ENCODE data around the gene CD8B2. TPM values are rescaled to one million over a fixed set of nuclear protein-coding genes. Genes with fewer than 3 reads are reported as not detected.
"Not testable (repeated sequence)": the region's sequence is repeated elsewhere in the genome, so short reads cannot be mapped to it uniquely, and the experiment has no call there.

Gene CD8B2
- total and polyA plus RNA-seq, 2 of the 13 experiments (the other 11 are each of a cell fraction or from before 2014, with no cell fraction given) = not detected

DNA sequence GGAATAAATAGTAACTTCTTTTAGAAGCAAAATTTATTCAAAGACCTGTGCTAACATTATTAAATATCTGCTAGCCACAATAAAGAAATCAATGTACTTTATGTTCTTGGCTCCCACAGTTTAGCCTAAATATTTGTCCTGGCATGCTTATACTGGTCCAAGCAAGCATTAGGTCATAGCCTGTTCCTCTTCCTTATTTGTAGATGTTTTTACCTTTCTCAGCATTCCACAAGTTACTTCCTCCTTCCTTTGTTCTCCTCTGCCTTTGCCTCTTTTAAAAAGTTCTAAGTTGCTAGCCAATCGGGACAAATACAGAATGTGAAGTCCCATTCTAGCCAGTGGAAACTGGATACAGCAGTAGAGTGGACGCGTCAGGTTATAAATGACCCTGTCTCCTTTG is 72.6 kb downstream of the CD8B2 start:
- H3K36me3 ChIP-seq (replicated peaks in 1 of 2; ENCODE audit: control insufficient read depth in 1 of 2, insufficient read depth in 2 of 2, low read length in 2 of 2); H3K27me3 ChIP-seq (ENCODE audit: control insufficient read depth in 1 of 2, insufficient read depth in 2 of 2, low read length in 2 of 2); H3K79me2 ChIP-seq (ENCODE audit: insufficient read depth, low read length); CTCF ChIA-PET (ENCODE audit: low intra/inter-chr PET ratio, low total read pairs); intact Hi-C loops (cut with micrococcal nuclease; ENCODE audit: unreplicated experiment); FAIRE-seq; H3K27ac ChIP-seq (ENCODE audit: extremely low read length, insufficient read depth, low read length); H3K4me1 ChIP-seq (ENCODE audit: insufficient read depth, low read length); H3K9ac ChIP-seq (ENCODE audit: insufficient read depth, low read depth, low read length); DNase-seq (ENCODE audit: low spot score); H4K20me1 ChIP-seq (ENCODE audit: insufficient read depth, low read length); H3K4me2 ChIP-seq (ENCODE audit: low read depth, low read length); H2AFZ ChIP-seq (ENCODE audit: low read length); POLR2A ChIA-PET; H3K4me3 ChIP-seq (replicated peaks in 1 of 3; ENCODE audit: insufficient read depth in 1 of 3, low read depth in 2 of 3, low read length in 3 of 3); in situ Hi-C loops (cut with HindIII; ENCODE audit: extremely low pct_ligation_motif_present, low pct_unique_long_range_greater_than_20kb); H3K9me3 ChIP-seq (ENCODE audit: low read length); BruUV-seq (replicated peaks); ATAC-seq: not testable (repeated sequence)
- WGBS (ENCODE audit: low lambda C conversion rate) = 66% methylated on average over 3 of the region's 3 CpGs

DNA sequence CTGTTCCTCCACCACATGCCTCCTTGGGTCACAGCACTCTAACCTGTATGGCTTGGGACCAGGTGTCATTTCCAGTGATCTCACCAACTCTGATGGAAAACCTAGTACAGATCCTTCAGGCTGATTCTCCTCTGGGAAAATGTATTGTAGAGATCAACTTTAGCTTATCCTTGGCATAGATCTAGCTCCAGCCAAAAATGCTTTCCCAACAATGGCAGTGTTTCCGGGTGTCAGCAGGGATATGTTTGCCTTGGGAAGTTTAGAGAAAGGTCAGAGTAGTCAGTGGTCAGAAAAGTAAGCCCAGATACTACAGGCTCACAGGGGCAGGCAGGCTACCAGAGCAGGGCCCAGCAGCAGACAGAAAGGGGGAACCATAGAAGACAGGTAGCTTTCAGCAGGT is 73.6 kb downstream of the CD8B2 start:
- ATAC-seq = no peak
- Histone ChIP-seq H3K9me3 (ENCODE audit: low read length) (no peaks in the 10 kb centered on the region), H2AFZ (ENCODE audit: low read length) (no peak overlapping the region), H3K27ac (ENCODE audit: extremely low read length, insufficient read depth, low read length) (no peak overlapping the region), H4K20me1 (ENCODE audit: insufficient read depth, low read length) (no peaks in the 10 kb centered on the region), H3K79me2 (ENCODE audit: insufficient read depth, low read length) (no peaks in the 10 kb centered on the region), H3K36me3 (replicated peaks in 1 of 2; ENCODE audit: control insufficient read depth in 1 of 2, insufficient read depth in 2 of 2, low read length in 2 of 2) (no peaks in the 10 kb centered on the region), H3K4me1 (ENCODE audit: insufficient read depth, low read length) (no peaks in the 10 kb centered on the region), H3K4me3 (replicated peaks in 1 of 3; ENCODE audit: insufficient read depth in 1 of 3, low read depth in 2 of 3, low read length in 3 of 3) (no peak overlapping the region), H3K4me2 (ENCODE audit: low read depth, low read length) (no peak overlapping the region), H3K9ac (ENCODE audit: insufficient read depth, low read depth, low read length) (no peak overlapping the region), H3K27me3 (ENCODE audit: control insufficient read depth in 1 of 2, insufficient read depth in 2 of 2, low read length in 2 of 2) (no peaks in the 10 kb centered on the region)
- FAIRE-seq = no peak
- ChIA-PET POLR2A (no interaction called here), CTCF (ENCODE audit: low intra/inter-chr PET ratio, low total read pairs) (no interaction called here)
- in situ Hi-C loops (cut with HindIII; ENCODE audit: extremely low pct_ligation_motif_present, low pct_unique_long_range_greater_than_20kb) (no loop called here), intact Hi-C loops (cut with micrococcal nuclease; ENCODE audit: unreplicated experiment) (no loop called here)
- BruUV-seq (replicated peaks) = no TSS peak
- DNase-seq (ENCODE audit: low spot score) = no peak
- WGBS (ENCODE audit: low lambda C conversion rate) = 0% methylated on average over 1 of the region's 1 CpG
- TF ChIP-seq ZNF180 (CRISPR knock-in tag; IDR thresholded peaks at IDR 0.05; ENCODE audit: borderline replicate concordance, low read depth) = no peak
- no peak for TF ChIP-seq GTF2F1 (IDR thresholded peaks at IDR 0.05; ENCODE audit: low read length)
- TF ChIP-seq, protein P1, sequence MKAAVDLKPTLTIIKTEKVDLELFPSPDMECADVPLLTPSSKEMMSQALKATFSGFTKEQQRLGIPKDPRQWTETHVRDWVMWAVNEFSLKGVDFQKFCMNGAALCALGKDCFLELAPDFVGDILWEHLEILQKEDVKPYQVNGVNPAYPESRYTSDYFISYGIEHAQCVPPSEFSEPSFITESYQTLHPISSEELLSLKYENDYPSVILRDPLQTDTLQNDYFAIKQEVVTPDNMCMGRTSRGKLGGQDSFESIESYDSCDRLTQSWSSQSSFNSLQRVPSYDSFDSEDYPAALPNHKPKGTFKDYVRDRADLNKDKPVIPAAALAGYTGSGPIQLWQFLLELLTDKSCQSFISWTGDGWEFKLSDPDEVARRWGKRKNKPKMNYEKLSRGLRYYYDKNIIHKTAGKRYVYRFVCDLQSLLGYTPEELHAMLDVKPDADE (CRISPR knock-in tag; IDR thresholded peaks at IDR 0.05) = no peak
- TF ChIP-seq, protein P2, sequence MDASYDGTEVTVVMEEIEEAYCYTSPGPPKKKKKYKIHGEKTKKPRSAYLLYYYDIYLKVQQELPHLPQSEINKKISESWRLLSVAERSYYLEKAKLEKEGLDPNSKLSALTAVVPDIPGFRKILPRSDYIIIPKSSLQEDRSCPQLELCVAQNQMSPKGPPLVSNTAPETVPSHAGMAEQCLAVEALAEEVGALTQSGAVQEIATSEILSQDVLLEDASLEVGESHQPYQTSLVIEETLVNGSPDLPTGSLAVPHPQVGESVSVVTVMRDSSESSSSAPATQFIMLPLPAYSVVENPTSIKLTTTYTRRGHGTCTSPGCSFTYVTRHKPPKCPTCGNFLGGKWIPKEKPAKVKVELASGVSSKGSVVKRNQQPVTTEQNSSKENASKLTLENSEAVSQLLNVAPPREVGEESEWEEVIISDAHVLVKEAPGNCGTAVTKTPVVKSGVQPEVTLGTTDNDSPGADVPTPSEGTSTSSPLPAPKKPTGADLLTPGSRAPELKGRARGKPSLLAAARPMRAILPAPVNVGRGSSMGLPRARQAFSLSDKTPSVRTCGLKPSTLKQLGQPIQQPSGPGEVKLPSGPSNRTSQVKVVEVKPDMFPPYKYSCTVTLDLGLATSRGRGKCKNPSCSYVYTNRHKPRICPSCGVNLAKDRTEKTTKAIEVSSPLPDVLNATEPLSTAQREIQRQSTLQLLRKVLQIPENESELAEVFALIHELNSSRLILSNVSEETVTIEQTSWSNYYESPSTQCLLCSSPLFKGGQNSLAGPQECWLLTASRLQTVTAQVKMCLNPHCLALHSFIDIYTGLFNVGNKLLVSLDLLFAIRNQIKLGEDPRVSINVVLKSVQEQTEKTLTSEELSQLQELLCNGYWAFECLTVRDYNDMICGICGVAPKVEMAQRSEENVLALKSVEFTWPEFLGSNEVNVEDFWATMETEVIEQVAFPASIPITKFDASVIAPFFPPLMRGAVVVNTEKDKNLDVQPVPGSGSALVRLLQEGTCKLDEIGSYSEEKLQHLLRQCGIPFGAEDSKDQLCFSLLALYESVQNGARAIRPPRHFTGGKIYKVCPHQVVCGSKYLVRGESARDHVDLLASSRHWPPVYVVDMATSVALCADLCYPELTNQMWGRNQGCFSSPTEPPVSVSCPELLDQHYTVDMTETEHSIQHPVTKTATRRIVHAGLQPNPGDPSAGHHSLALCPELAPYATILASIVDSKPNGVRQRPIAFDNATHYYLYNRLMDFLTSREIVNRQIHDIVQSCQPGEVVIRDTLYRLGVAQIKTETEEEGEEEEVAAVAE (CRISPR knock-in tag; IDR thresholded peaks at IDR 0.05; ENCODE audit: borderline replicate concordance) = no peak
- no peak for TF ChIP-seq BCL6 (CRISPR knock-in tag; IDR thresholded peaks at IDR 0.05)
- TF ChIP-seq, protein P3, sequence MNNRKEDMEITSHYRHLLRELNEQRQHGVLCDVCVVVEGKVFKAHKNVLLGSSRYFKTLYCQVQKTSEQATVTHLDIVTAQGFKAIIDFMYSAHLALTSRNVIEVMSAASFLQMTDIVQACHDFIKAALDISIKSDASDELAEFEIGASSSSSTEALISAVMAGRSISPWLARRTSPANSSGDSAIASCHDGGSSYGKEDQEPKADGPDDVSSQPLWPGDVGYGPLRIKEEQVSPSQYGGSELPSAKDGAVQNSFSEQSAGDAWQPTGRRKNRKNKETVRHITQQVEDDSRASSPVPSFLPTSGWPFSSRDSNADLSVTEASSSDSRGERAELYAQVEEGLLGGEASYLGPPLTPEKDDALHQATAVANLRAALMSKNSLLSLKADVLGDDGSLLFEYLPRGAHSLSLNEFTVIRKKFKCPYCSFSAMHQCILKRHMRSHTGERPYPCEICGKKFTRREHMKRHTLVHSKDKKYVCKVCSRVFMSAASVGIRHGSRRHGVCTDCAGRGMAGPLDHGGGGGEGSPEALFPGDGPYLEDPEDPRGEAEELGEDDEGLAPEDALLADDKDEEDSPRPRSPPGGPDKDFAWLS (CRISPR knock-in tag; IDR thresholded peaks at IDR 0.05; ENCODE audit: borderline replicate concordance) = no peak
- TF ChIP-seq, protein P4, sequence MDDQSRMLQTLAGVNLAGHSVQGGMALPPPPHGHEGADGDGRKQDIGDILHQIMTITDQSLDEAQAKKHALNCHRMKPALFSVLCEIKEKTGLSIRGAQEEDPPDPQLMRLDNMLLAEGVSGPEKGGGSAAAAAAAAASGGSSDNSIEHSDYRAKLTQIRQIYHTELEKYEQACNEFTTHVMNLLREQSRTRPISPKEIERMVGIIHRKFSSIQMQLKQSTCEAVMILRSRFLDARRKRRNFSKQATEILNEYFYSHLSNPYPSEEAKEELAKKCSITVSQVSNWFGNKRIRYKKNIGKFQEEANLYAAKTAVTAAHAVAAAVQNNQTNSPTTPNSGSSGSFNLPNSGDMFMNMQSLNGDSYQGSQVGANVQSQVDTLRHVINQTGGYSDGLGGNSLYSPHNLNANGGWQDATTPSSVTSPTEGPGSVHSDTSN (CRISPR knock-in tag; IDR thresholded peaks at IDR 0.05; ENCODE audit: borderline replicate concordance) = no peak
